ENCODE data around the gene ANKRD36B.
"Not testable (repeated sequence)": the region's sequence is repeated elsewhere in the genome, so short reads cannot be mapped to it uniquely, and the experiment has no call there.

The ANKRD36B gene

GRCh38 chr2:97593520-97593919 is 3.8 kb upstream of the ANKRD36B start:
- not testable (repeated sequence) for H3K36me3 Mint-ChIP-seq (ENCODE audit: low read depth); H3K27ac Mint-ChIP-seq; H3K4me3 Mint-ChIP-seq; H3K9me3 Mint-ChIP-seq; H3K4me1 Mint-ChIP-seq (ENCODE audit: low read depth)
- peaks cover 28% of the 10 kb centered on the region for H3K27me3 Mint-ChIP-seq (ENCODE audit: low read depth)

- H3K36me3 Mint-ChIP-seq (ENCODE audit: low read depth); H3K4me1 Mint-ChIP-seq (ENCODE audit: low read depth); H3K9me3 Mint-ChIP-seq: not testable (repeated sequence)
- H3K27me3 Mint-ChIP-seq (ENCODE audit: low read depth) = peaks cover 18% of the 10 kb centered on the region
- peak overlapping the region; percentile 88 for H3K27ac Mint-ChIP-seq
- H3K4me3 Mint-ChIP-seq = peak overlapping the region; percentile 83
These were observed 1.1 kb upstream of the ANKRD36B start for GRCh38 chr2:97590515-97591394.

GRCh38 chr2:97589257-97589597 is 450 bp downstream of the ANKRD36B start:
- H3K36me3 Mint-ChIP-seq (ENCODE audit: low read depth); H3K4me1 Mint-ChIP-seq (ENCODE audit: low read depth); H3K9me3 Mint-ChIP-seq: not testable (repeated sequence)
- Mint-ChIP-seq H3K27ac (peak overlapping the region; percentile 100), H3K27me3 (ENCODE audit: low read depth) (peaks cover 18% of the 10 kb centered on the region), H3K4me3 (peak overlapping the region; percentile 100)

- H3K4me3 Mint-ChIP-seq; H3K4me1 Mint-ChIP-seq (ENCODE audit: low read depth); H3K9me3 Mint-ChIP-seq: not testable (repeated sequence)
These were observed 24.0 kb downstream of the ANKRD36B start for GRCh38 chr2:97565674-97566073.

GRCh38 chr2:97552406-97552805 is 37.3 kb downstream of the ANKRD36B start:
- not testable (repeated sequence) for H3K9me3 Mint-ChIP-seq; H3K27me3 Mint-ChIP-seq (ENCODE audit: low read depth); H3K4me3 Mint-ChIP-seq; H3K27ac Mint-ChIP-seq; H3K4me1 Mint-ChIP-seq (ENCODE audit: low read depth)
- H3K36me3 Mint-ChIP-seq (ENCODE audit: low read depth) = peaks cover 53% of the 10 kb centered on the region

More at GRCh38 chr2:97565674-97566073, 24.0 kb downstream of the ANKRD36B start:
- not testable (repeated sequence) for H3K27me3 Mint-ChIP-seq (ENCODE audit: low read depth); H3K27ac Mint-ChIP-seq
- H3K36me3 Mint-ChIP-seq (ENCODE audit: low read depth) = peaks cover 15% of the 10 kb centered on the region

- peaks cover 56% of the 10 kb centered on the region for H3K36me3 Mint-ChIP-seq (ENCODE audit: low read depth)
- H3K9me3 Mint-ChIP-seq; H3K27me3 Mint-ChIP-seq (ENCODE audit: low read depth); H3K4me1 Mint-ChIP-seq (ENCODE audit: low read depth); H3K4me3 Mint-ChIP-seq; H3K27ac Mint-ChIP-seq: not testable (repeated sequence)
These were observed 39.2 kb downstream of the ANKRD36B start for GRCh38 chr2:97550498-97550897.

- not testable (repeated sequence) for H3K4me1 Mint-ChIP-seq (ENCODE audit: low read depth); H3K9me3 Mint-ChIP-seq; H3K27me3 Mint-ChIP-seq (ENCODE audit: low read depth); H3K27ac Mint-ChIP-seq; H3K4me3 Mint-ChIP-seq
- peaks cover 54% of the 10 kb centered on the region for H3K36me3 Mint-ChIP-seq (ENCODE audit: low read depth)
These were observed 40.6 kb downstream of the ANKRD36B start for GRCh38 chr2:97549058-97549457.

GRCh38 chr2:97548536-97548935 is 41.1 kb downstream of the ANKRD36B start:
- H3K27me3 Mint-ChIP-seq (ENCODE audit: low read depth); H3K27ac Mint-ChIP-seq; H3K4me1 Mint-ChIP-seq (ENCODE audit: low read depth); H3K4me3 Mint-ChIP-seq; H3K9me3 Mint-ChIP-seq: not testable (repeated sequence)
- H3K36me3 Mint-ChIP-seq (ENCODE audit: low read depth) = peaks cover 51% of the 10 kb centered on the region

- Mint-ChIP-seq H3K4me1 (ENCODE audit: low read depth) (no peaks in the 10 kb centered on the region), H3K27me3 (ENCODE audit: low read depth) (no peaks in the 10 kb centered on the region), H3K27ac (no peak overlapping the region), H3K9me3 (no peaks in the 10 kb centered on the region), H3K36me3 (ENCODE audit: low read depth) (peaks cover 46% of the 10 kb centered on the region), H3K4me3 (no peak overlapping the region)
These were observed 43.0 kb downstream of the ANKRD36B start for GRCh38 chr2:97546711-97547110.

- H3K27me3 Mint-ChIP-seq (ENCODE audit: low read depth); H3K9me3 Mint-ChIP-seq; H3K4me1 Mint-ChIP-seq (ENCODE audit: low read depth); H3K4me3 Mint-ChIP-seq; H3K27ac Mint-ChIP-seq: not testable (repeated sequence)
- H3K36me3 Mint-ChIP-seq (ENCODE audit: low read depth) = peaks cover 47% of the 10 kb centered on the region
These were observed 44.8 kb downstream of the ANKRD36B start for GRCh38 chr2:97544911-97545310.

- H3K27ac Mint-ChIP-seq; H3K4me1 Mint-ChIP-seq (ENCODE audit: low read depth); H3K27me3 Mint-ChIP-seq (ENCODE audit: low read depth); H3K4me3 Mint-ChIP-seq: not testable (repeated sequence)
- H3K36me3 Mint-ChIP-seq (ENCODE audit: low read depth) = peaks cover 48% of the 10 kb centered on the region
- H3K9me3 Mint-ChIP-seq = peaks cover 19% of the 10 kb centered on the region
These were observed 63.8 kb downstream of the ANKRD36B start for GRCh38 chr2:97525904-97526303.

- not testable (repeated sequence) for H3K4me1 Mint-ChIP-seq (ENCODE audit: low read depth); H3K27ac Mint-ChIP-seq; H3K4me3 Mint-ChIP-seq; H3K27me3 Mint-ChIP-seq (ENCODE audit: low read depth)
- peaks cover 38% of the 10 kb centered on the region for H3K36me3 Mint-ChIP-seq (ENCODE audit: low read depth)
- peaks cover 19% of the 10 kb centered on the region for H3K9me3 Mint-ChIP-seq
These were observed 65.9 kb downstream of the ANKRD36B start for GRCh38 chr2:97523816-97524215.

- H3K27ac Mint-ChIP-seq; H3K4me1 Mint-ChIP-seq (ENCODE audit: low read depth); H3K27me3 Mint-ChIP-seq (ENCODE audit: low read depth); H3K4me3 Mint-ChIP-seq: not testable (repeated sequence)
- peaks cover 34% of the 10 kb centered on the region for H3K36me3 Mint-ChIP-seq (ENCODE audit: low read depth)
- H3K9me3 Mint-ChIP-seq = peaks cover 17% of the 10 kb centered on the region
These were observed 66.6 kb downstream of the ANKRD36B start for GRCh38 chr2:97522916-97523555.

- not testable (repeated sequence) for H3K27ac Mint-ChIP-seq; H3K36me3 Mint-ChIP-seq (ENCODE audit: low read depth); H3K27me3 Mint-ChIP-seq (ENCODE audit: low read depth); H3K9me3 Mint-ChIP-seq; H3K4me3 Mint-ChIP-seq; H3K4me1 Mint-ChIP-seq (ENCODE audit: low read depth)
These were observed 94.0 kb downstream of the ANKRD36B start for GRCh38 chr2:97495651-97496050.

GRCh38 chr2:97490141-97490540 is 99.5 kb downstream of the ANKRD36B start:
- not testable (repeated sequence) for H3K4me3 Mint-ChIP-seq; H3K27me3 Mint-ChIP-seq (ENCODE audit: low read depth); H3K4me1 Mint-ChIP-seq (ENCODE audit: low read depth); H3K9me3 Mint-ChIP-seq; H3K27ac Mint-ChIP-seq; H3K36me3 Mint-ChIP-seq (ENCODE audit: low read depth)
